Karpas-422 (cell line): ENCODE data around the gene PRRG2. TPM values are rescaled to one million over a fixed set of nuclear protein-coding genes. Genes with fewer than 3 reads are reported as not detected.
A peak's percentile ranks its signal among the peaks of the same experiment; 100 is the strongest.

Experiments used
- DNase-seq: peaks from one replicate; pipeline ENCODE4 v3.0.0-alpha.2; 2015
- H2AFZ ChIP-seq: fragments of 200-600 bp; sonication (generic); 2 replicates; pipeline ENCODE4 v1.6.1; 2014; ENCODE audit warnings: antibody characterized with exemption, low read length, mixed read lengths
- H3K27ac ChIP-seq: fragments of 200-600 bp; sonication (generic); 2 replicates; pipeline ENCODE4 v1.5.1; 2014; ENCODE audit warnings: mild to moderate bottlenecking, low read length, moderate library complexity
- H3K27me3 ChIP-seq: fragments of 200-600 bp; sonication (generic); 2 replicates; pipeline ENCODE4 v1.6.1; 2014; ENCODE audit warnings: low read length, mixed read lengths
- H3K36me3 ChIP-seq: fragments of 200-600 bp; sonication (generic); 2 replicates; pipeline ENCODE4 v1.6.1; 2014; ENCODE audit warnings: low read length, mixed read lengths; ENCODE audit not compliant: insufficient read depth
- H3K4me1 ChIP-seq: fragments of 200-600 bp; sonication (generic); 2 replicates; pipeline ENCODE4 v1.6.1; 2014; ENCODE audit warnings: mild to moderate bottlenecking, low read length, mixed read lengths
- H3K4me2 ChIP-seq: fragments of 200-600 bp; sonication (generic); 2 replicates; pipeline ENCODE4 v1.6.1; 2014; ENCODE audit warnings: low read length, low read depth, mild to moderate bottlenecking; ENCODE audit not compliant: poor library complexity, severe bottlenecking
- H3K4me3 ChIP-seq: fragments of 200-600 bp; sonication (generic); 2 replicates; pipeline ENCODE4 v1.5.1; 2014; ENCODE audit warnings: mild to moderate bottlenecking, antibody characterized with exemption, low read length, mixed read lengths
- H3K79me2 ChIP-seq: fragments of 200-600 bp; sonication (generic); 2 replicates; pipeline ENCODE4 v1.6.1; 2014; ENCODE audit warnings: mild to moderate bottlenecking, low read length, mixed read lengths
- H3K9ac ChIP-seq: fragments of 200-600 bp; sonication (generic); 2 replicates; pipeline ENCODE4 v1.6.0; 2014; ENCODE audit warnings: low read length
- H3K9me2 ChIP-seq: fragments of 200-600 bp; sonication (generic), shearing (Covaris generic); replicated peaks from 2 replicates; pipeline ENCODE4 v1.6.0; 2014; ENCODE audit warnings: mild to moderate bottlenecking, low read length, moderate library complexity; ENCODE audit not compliant: insufficient read depth
- H3K9me3 ChIP-seq: fragments of 300-700, 200-600 bp; sonication (generic); 2 replicates; pipeline ENCODE4 v1.6.1; 2014; ENCODE audit warnings: low read length, mixed read lengths
- H4K20me1 ChIP-seq: fragments of 200-600 bp; sonication (generic); 2 replicates; pipeline ENCODE4 v1.6.1; 2014; ENCODE audit warnings: mild to moderate bottlenecking, antibody characterized with exemption, low read length, low read depth; ENCODE audit not compliant: insufficient read depth
- total RNA-seq: library from RNA; depleted of rRNA; stranded (reverse); fragments of >200 nt; shearing (Covaris generic); gene quantifications from 2 replicates; pipeline ENCODE4 v1.2.3, GENCODE V29; 2014; ENCODE audit warnings: low replicate concordance

PRRG2 gene
- total RNA-seq, 1 experiment from 2014 or later, result 1.3 TPM

GRCh38 chr19:49573425-49573824 is 7.7 kb upstream of the PRRG2 start:
- no peak overlapping the region for H2AFZ ChIP-seq
- H3K27ac ChIP-seq, result no peak overlapping the region
- H4K20me1 ChIP-seq, result no peaks in the 10 kb centered on the region
- no peak for DNase-seq
- H3K27me3 ChIP-seq, result no peaks in the 10 kb centered on the region
- no peak overlapping the region for H3K4me3 ChIP-seq
- peaks cover 57% of the 10 kb centered on the region for H3K79me2 ChIP-seq
- no peaks in the 10 kb centered on the region for H3K9me2 ChIP-seq
- H3K4me1 ChIP-seq, result peaks cover 14% of the 10 kb centered on the region
- no peak overlapping the region for H3K9ac ChIP-seq
- H3K36me3 ChIP-seq, result peaks cover 12% of the 10 kb centered on the region; the same call in 1 of the 2 replicates
- no peak overlapping the region for H3K4me2 ChIP-seq
- H3K9me3 ChIP-seq, result no peaks in the 10 kb centered on the region

DNA sequence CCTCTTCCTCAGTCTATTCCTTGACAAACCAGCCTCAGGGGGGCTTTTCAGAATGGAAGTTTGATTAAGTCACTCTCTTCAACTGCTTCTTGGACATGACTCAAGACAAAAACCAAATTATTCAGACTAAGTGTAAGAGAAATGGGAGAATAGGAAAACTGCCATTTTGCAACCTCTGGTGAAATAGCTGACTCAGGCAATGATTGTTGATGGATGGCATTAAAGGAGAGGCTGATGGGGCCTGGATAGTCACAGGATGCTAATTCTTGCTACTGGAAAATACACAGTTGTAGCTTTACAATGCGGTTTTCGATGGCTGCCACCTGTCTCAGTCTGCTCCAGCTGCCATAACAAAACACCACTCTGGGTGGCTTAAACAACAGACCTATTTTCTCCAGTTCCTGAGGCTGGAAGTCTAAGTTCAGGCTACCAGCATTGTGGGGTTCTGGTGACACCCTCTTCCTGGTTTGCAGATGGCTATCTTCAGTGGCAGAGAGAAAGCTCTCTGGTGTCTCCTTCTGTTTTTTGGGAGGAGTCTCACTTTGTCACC is 6.8 kb upstream of the PRRG2 start:
- Histone ChIP-seq H3K4me2 (no peak overlapping the region), H3K4me3 (no peak overlapping the region), H3K27me3 (no peaks in the 10 kb centered on the region)

GRCh38 chr19:49579193-49579592 is 1.9 kb upstream of the PRRG2 start:
- Histone ChIP-seq H4K20me1 (no peaks in the 10 kb centered on the region), H3K9ac (peak overlapping the region; percentile 81), H3K27ac (no peak overlapping the region)

More for the DNA sequence above, 6.8 kb upstream of the PRRG2 start:
- Histone ChIP-seq H3K9me2 (no peaks in the 10 kb centered on the region), H3K9ac (no peak overlapping the region), H4K20me1 (no peaks in the 10 kb centered on the region), H3K9me3 (no peaks in the 10 kb centered on the region), H3K36me3 (peaks cover 12% of the 10 kb centered on the region; the same call in 1 of the 2 replicates), H3K4me1 (peaks cover 19% of the 10 kb centered on the region), H2AFZ (no peak overlapping the region), H3K27ac (no peak overlapping the region), H3K79me2 (peaks cover 57% of the 10 kb centered on the region)
- DNase-seq, result no peak

DNA sequence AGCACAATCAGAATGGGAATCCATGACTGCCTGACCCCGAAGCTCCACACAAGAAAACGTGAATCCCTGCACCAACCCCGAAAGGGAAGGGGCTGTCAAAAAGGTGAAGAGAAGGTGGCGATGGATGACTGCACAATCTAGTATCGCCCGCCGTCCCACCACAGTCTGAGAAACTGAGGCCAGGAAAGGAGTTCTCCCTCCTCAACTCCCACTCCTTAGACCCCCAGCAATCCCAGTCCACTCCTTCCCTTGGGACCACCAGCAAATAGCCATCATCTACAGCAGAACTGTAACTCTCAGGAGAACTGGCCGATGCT is 1.2 kb upstream of the PRRG2 start:
- H3K9ac ChIP-seq, result peak overlapping the region; percentile 81
- H3K27me3 ChIP-seq, result no peaks in the 10 kb centered on the region
- no peak overlapping the region for H2AFZ ChIP-seq
- H4K20me1 ChIP-seq, result no peaks in the 10 kb centered on the region
- H3K9me3 ChIP-seq, result no peaks in the 10 kb centered on the region
- DNase-seq, result peak; percentile 54
- H3K36me3 ChIP-seq, result peaks cover 7% of the 10 kb centered on the region; the same call in 1 of the 2 replicates
- peak overlapping the region; percentile 80 for H3K4me3 ChIP-seq
- H3K9me2 ChIP-seq, result no peaks in the 10 kb centered on the region
- peak overlapping the region; percentile 86 for H3K4me2 ChIP-seq
- H3K79me2 ChIP-seq, result peaks cover 43% of the 10 kb centered on the region
- H3K4me1 ChIP-seq, result peaks cover 20% of the 10 kb centered on the region
- peak overlapping the region; percentile 27; the same call in 1 of the 2 replicates for H3K27ac ChIP-seq

More at GRCh38 chr19:49579193-49579592, 1.9 kb upstream of the PRRG2 start:
- no peak overlapping the region for H2AFZ ChIP-seq
- H3K79me2 ChIP-seq, result peaks cover 47% of the 10 kb centered on the region
- peak overlapping the region; percentile 80 for H3K4me3 ChIP-seq
- peak overlapping the region; percentile 86 for H3K4me2 ChIP-seq
- no peaks in the 10 kb centered on the region for H3K9me3 ChIP-seq
- H3K4me1 ChIP-seq, result peaks cover 20% of the 10 kb centered on the region
- H3K36me3 ChIP-seq, result peaks cover 10% of the 10 kb centered on the region; the same call in 1 of the 2 replicates
- H3K9me2 ChIP-seq, result no peaks in the 10 kb centered on the region
- no peak for DNase-seq
- H3K27me3 ChIP-seq, result no peaks in the 10 kb centered on the region

DNA sequence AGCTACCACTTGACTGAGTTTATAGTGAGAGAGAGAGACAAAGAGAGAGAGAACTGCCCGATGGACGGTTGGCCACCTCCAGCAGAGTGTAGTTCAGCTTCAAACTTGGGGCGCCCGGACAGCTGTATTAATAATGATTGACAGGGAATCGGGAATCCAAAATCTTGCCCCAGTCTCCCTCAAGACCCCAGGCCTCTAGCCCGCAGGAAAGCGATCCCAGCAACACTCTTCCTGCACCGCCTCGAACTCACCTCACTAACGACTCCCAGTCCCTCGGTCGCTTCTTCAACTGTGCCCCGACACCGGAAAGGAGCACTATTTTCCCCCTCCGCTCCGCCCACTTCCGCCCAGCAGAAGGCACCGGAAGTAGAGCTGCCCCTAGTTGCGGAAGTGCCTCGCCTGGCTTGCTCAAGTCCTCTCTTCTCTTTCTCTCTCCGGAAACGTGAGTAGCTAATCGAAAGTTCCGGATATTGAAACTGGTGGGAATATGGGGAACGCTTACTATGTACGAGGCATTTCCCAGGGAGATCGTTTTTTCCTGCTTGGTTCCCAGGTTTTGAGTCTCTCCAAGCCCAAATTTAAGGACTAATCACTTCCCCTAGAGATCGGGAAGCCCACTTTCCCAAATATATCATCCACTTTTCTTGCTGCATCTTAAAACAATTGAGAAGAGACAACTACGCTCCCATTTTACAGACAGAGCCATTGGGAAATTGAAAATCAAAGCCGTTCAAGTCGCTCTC is 681 bp upstream of the PRRG2 start, which contains the start of gene NOSIP:
Gene NOSIP (minus strand): TSS at position 293 of the 743 bp plus-strand sequence. CDS start 19,865 bp downstream, outside the sequence.
- peaks cover 3% of the 10 kb centered on the region; the same call in 1 of the 2 replicates for H3K36me3 ChIP-seq
- no peaks in the 10 kb centered on the region for H3K9me2 ChIP-seq
- peak within 1 kb of the TSS; percentile 86 for H3K4me2 ChIP-seq
- DNase-seq, result peak; percentile 100
- H2AFZ ChIP-seq, result peak within 1 kb of the TSS; percentile 98
- H4K20me1 ChIP-seq, result no peaks in the 10 kb centered on the region
- peaks cover 40% of the 10 kb centered on the region for H3K79me2 ChIP-seq
- no peaks in the 10 kb centered on the region for H3K9me3 ChIP-seq
- peak within 1 kb of the TSS; percentile 80 for H3K4me3 ChIP-seq
- H3K4me1 ChIP-seq, result peaks cover 20% of the 10 kb centered on the region
- no peaks in the 10 kb centered on the region for H3K27me3 ChIP-seq
- peak within 1 kb of the TSS; percentile 81 for H3K9ac ChIP-seq
- H3K27ac ChIP-seq, result peak within 1 kb of the TSS; percentile 27; the same call in 1 of the 2 replicates

DNA sequence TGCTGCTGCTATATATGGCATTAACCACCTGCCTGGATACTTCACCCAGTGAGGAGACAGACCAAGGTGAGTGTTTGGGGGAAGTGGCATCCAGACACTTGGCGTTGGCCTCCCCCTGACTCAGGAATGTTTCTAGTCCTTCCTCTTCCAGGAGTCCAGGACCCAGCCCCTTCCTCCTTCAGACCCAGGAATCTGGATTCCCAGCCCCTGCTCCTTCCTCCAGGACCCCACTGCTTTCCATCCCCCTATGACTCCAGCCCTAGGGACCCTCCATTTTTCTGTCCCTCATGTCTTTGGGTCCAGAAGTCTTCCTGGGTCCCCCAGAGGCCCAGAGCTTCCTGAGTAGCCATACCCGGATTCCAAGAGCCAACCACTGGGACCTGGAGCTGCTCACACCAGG is 2.1 kb downstream of the PRRG2 start:
- no peak overlapping the region for H3K9ac ChIP-seq

DNA sequence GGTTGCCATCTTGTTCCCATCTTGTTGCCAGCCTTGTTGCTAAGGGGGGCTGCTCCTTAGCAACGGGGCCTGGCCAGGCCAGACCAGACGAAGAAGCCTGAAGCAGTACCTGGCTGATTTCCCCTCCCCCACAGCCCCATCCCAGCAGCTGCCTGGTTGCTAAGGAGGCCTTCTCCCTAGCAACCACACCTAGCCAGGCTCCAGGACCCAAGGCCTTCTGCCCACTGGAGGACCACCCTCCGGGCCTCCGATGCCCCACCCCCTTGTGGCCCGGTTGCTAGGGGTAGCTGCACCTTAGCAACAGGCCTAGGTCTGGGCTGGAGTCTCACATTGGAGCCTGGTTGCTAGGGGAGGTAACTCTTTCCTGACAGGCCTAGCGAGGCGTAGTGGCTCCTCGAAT is 3.9 kb downstream of the PRRG2 start:
- Histone ChIP-seq H3K9ac (no peak overlapping the region), H3K27me3 (no peaks in the 10 kb centered on the region), H4K20me1 (no peaks in the 10 kb centered on the region), H3K27ac (no peak overlapping the region), H3K4me3 (no peak overlapping the region), H2AFZ (no peak overlapping the region), H3K4me1 (peaks cover 10% of the 10 kb centered on the region), H3K9me3 (no peaks in the 10 kb centered on the region), H3K36me3 (no peaks in the 10 kb centered on the region), H3K9me2 (no peaks in the 10 kb centered on the region), H3K4me2 (no peak overlapping the region), H3K79me2 (peaks cover 2% of the 10 kb centered on the region)
- DNase-seq, result no peak

More for the DNA sequence above, 2.1 kb downstream of the PRRG2 start:
- Histone ChIP-seq H3K27ac (no peak overlapping the region), H3K9me2 (no peaks in the 10 kb centered on the region), H3K4me1 (peaks cover 20% of the 10 kb centered on the region), H2AFZ (peak overlapping the region; percentile 14; the same call in 1 of the 2 replicates), H3K36me3 (no peaks in the 10 kb centered on the region), H3K79me2 (peaks cover 19% of the 10 kb centered on the region), H3K4me3 (no peak overlapping the region), H3K27me3 (no peaks in the 10 kb centered on the region), H3K9me3 (no peaks in the 10 kb centered on the region), H3K4me2 (no peak overlapping the region), H4K20me1 (no peaks in the 10 kb centered on the region)
- no peak for DNase-seq

DNA sequence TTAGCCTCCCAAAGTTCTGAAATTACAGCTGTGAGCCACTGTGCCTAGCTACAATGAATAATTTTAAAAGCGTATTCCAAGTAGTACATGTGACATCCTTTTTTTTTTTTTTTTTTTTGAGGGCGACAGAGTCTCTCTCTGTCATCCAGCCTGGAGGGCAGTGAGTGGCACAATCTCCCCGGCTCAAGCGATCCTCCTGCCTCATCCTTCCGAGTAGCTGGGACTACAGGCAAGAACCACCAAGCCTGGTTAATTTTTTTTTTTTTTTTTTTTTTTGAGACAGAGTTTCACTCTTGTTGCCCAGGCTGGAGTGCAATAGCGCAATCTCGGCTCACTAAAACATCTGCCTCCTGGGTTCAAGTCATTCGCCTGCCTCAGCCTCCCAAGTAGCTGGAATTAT is 6.1 kb downstream of the PRRG2 start:
- DNase-seq, result no peak
- H3K4me2 ChIP-seq, result no peak overlapping the region
- no peak overlapping the region for H2AFZ ChIP-seq
- no peak overlapping the region for H3K27ac ChIP-seq
- no peak overlapping the region for H3K4me3 ChIP-seq
- H3K79me2 ChIP-seq, result peaks cover 7% of the 10 kb centered on the region
- no peaks in the 10 kb centered on the region for H3K9me2 ChIP-seq
- no peak overlapping the region for H3K9ac ChIP-seq
- H3K9me3 ChIP-seq, result no peaks in the 10 kb centered on the region
- no peaks in the 10 kb centered on the region for H3K27me3 ChIP-seq
- H3K36me3 ChIP-seq, result no peaks in the 10 kb centered on the region
- peaks cover 6% of the 10 kb centered on the region for H3K4me1 ChIP-seq
- H4K20me1 ChIP-seq, result peaks cover 1% of the 10 kb centered on the region
